ENCODE results near the gene CDC20.

The CDC20 gene

DNA sequence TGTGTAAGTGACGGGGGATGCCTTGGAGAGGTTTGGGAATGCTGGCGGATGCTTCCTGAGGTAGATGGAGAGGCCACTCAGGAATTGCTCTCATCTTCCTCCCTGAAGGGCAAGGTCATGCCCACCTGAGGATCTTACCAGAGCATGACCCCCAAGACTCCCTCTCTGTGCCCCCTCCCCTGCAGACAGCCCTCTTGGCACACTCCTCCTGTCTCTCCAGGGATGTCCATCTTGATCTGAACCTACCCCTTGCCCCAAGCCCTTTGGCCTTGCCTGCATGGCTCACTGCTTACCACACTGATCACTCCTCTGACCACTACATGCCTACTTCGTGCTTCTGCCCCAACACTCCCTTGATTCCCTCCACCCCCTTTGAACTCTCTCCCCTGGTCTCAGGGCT is 39.0 kb upstream of the CDC20 start:
- peaks cover 3% of the 10 kb centered on the region for H3K4me1 Mint-ChIP-seq
- H3K27ac Mint-ChIP-seq = no peak overlapping the region
- peaks cover 2% of the 10 kb centered on the region for H3K36me3 Mint-ChIP-seq (ENCODE audit: low read depth)
- no peak overlapping the region for H3K4me3 Mint-ChIP-seq
- no peaks in the 10 kb centered on the region for H3K9me3 Mint-ChIP-seq
- ATAC-seq = no peak
- no peak for DNase-seq
- H3K27me3 Mint-ChIP-seq = no peaks in the 10 kb centered on the region

- ATAC-seq = no peak
- H3K27ac Mint-ChIP-seq = no peak overlapping the region
- H3K4me1 Mint-ChIP-seq = peaks cover 5% of the 10 kb centered on the region
- no peak for DNase-seq
- H3K27me3 Mint-ChIP-seq = no peaks in the 10 kb centered on the region
- H3K36me3 Mint-ChIP-seq (ENCODE audit: low read depth) = peaks cover 5% of the 10 kb centered on the region
- peaks cover 11% of the 10 kb centered on the region for H3K9me3 Mint-ChIP-seq
- no peak overlapping the region for H3K4me3 Mint-ChIP-seq
Measured at GRCh38 chr1:43321331-43321891, 37.4 kb upstream of the CDC20 start.

DNA sequence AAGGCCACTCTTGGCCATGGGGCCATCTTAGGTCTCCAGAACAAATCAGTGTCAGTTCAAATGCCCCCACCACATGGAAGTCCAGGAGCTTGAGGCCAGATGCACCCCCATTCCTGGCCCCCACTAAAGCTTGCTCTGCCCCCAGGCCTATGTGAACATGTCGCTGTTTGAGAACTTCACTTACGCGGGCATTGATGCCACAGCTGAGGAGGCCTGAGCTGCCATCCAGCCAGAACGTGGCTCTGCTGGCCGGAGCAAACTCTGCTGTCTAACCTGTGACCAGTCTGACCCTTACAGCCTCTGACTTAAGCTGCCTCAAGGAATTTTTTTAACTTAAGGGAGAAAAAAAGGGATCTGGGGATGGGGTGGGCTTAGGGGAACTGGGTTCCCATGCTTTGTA is 36.3 kb upstream of the CDC20 start:
- H3K4me3 Mint-ChIP-seq = no peak overlapping the region
- no peak overlapping the region for H3K27ac Mint-ChIP-seq
- peaks cover 9% of the 10 kb centered on the region for H3K4me1 Mint-ChIP-seq

GRCh38 chr1:43324810-43325209 is 34.0 kb upstream of the CDC20 start:
- H3K4me3 Mint-ChIP-seq = no peak overlapping the region
- no peak overlapping the region for H3K27ac Mint-ChIP-seq
- H3K4me1 Mint-ChIP-seq = peaks cover 10% of the 10 kb centered on the region
- no peak for ATAC-seq
- no peak for DNase-seq
- peaks cover 8% of the 10 kb centered on the region for H3K36me3 Mint-ChIP-seq (ENCODE audit: low read depth)
- H3K9me3 Mint-ChIP-seq = peaks cover 24% of the 10 kb centered on the region
- no peaks in the 10 kb centered on the region for H3K27me3 Mint-ChIP-seq

More for the DNA sequence above, 36.3 kb upstream of the CDC20 start:
- DNase-seq = no peak
- peaks cover 5% of the 10 kb centered on the region for H3K36me3 Mint-ChIP-seq (ENCODE audit: low read depth)
- no peak for ATAC-seq
- H3K27me3 Mint-ChIP-seq = no peaks in the 10 kb centered on the region
- H3K9me3 Mint-ChIP-seq = peaks cover 19% of the 10 kb centered on the region

GRCh38 chr1:43325381-43325780 is 33.4 kb upstream of the CDC20 start:
- Mint-ChIP-seq H3K27me3 (no peaks in the 10 kb centered on the region), H3K36me3 (ENCODE audit: low read depth) (peaks cover 8% of the 10 kb centered on the region), H3K4me3 (no peak overlapping the region), H3K9me3 (peaks cover 24% of the 10 kb centered on the region), H3K4me1 (peaks cover 16% of the 10 kb centered on the region), H3K27ac (no peak overlapping the region)
- no peak for DNase-seq
- ATAC-seq = no peak

DNA sequence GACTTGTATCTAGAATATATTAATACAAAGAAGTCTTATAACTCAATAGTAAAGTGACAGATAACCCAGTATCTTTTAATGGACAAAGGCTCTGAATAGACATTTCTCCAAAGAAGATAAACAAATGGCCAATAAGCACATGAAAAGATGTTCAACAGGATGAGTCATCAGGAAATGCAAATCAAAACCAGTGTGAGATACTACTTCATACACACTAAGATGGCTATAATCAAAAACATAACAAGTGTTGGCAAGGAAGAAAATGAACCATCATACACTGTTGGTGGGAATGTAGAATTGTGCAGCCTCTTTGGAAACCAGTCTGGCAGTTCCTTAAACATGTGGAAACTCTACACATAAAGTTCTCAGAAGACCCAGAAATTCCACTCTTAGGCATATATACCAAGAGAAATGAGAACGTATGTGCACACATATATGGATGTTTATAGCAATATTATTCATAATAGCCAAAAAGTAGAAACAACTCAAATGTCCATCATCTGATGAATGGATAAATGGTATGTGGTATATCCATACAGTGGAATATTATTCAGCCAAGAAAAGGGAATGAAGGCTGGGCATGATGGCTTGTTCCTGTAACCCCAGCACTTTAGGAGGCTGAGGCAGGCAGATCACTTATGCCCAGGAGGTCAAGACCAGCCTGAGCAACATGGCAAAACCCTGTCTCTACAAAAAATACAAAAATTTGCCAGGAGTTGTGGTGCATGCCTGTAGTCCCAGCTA is 31.1 kb upstream of the CDC20 start:
- Mint-ChIP-seq H3K27ac (no peak overlapping the region), H3K9me3 (peaks cover 24% of the 10 kb centered on the region), H3K4me1 (peaks cover 21% of the 10 kb centered on the region), H3K36me3 (ENCODE audit: low read depth) (peaks cover 8% of the 10 kb centered on the region), H3K4me3 (no peak overlapping the region), H3K27me3 (no peaks in the 10 kb centered on the region)
- ATAC-seq (no peak), DNase-seq (no peak)

GRCh38 chr1:43329995-43330751 is 28.6 kb upstream of the CDC20 start:
- H3K9me3 Mint-ChIP-seq = peaks cover 20% of the 10 kb centered on the region
- peak; percentile 78 for DNase-seq
- no peaks in the 10 kb centered on the region for H3K27me3 Mint-ChIP-seq
- ATAC-seq = peak; percentile 99
- H3K4me1 Mint-ChIP-seq = peaks cover 18% of the 10 kb centered on the region
- peaks cover 4% of the 10 kb centered on the region for H3K36me3 Mint-ChIP-seq (ENCODE audit: low read depth)
- peak overlapping the region; percentile 53 for H3K27ac Mint-ChIP-seq
- H3K4me3 Mint-ChIP-seq = no peak overlapping the region

DNA sequence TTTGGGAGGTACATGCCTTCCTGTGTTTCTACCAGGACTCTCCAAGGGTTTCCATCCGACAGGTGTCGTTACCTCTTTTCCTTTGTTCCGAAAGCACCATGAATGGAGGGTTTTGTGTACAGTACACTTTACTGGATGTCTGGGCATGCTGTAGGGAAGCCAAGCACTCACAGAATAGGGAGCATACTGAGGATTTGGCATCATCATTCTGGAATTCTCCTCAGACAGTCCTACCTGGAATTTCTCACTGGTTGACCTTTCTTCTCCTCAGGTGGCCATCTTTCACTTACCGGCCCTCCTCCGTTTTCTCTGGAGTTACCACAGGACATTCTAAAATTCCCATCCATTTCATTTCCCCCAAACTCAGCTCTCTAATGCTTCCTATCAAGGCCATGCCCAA is 27.1 kb upstream of the CDC20 start:
- DNase-seq (no peak), ATAC-seq (no peak)
- H3K4me1 Mint-ChIP-seq = peaks cover 18% of the 10 kb centered on the region
- peaks cover 3% of the 10 kb centered on the region for H3K36me3 Mint-ChIP-seq (ENCODE audit: low read depth)
- peaks cover 13% of the 10 kb centered on the region for H3K9me3 Mint-ChIP-seq
- no peak overlapping the region for H3K4me3 Mint-ChIP-seq
- H3K27ac Mint-ChIP-seq = no peak overlapping the region
- H3K27me3 Mint-ChIP-seq = no peaks in the 10 kb centered on the region

- Mint-ChIP-seq H3K9me3 (no peaks in the 10 kb centered on the region), H3K27me3 (no peaks in the 10 kb centered on the region), H3K27ac (no peak overlapping the region), H3K36me3 (ENCODE audit: low read depth) (no peaks in the 10 kb centered on the region), H3K4me3 (no peak overlapping the region), H3K4me1 (peaks cover 12% of the 10 kb centered on the region)
- DNase-seq (no peak), ATAC-seq (no peak)
Measured at GRCh38 chr1:43334453-43335205, 24.2 kb upstream of the CDC20 start.

DNA sequence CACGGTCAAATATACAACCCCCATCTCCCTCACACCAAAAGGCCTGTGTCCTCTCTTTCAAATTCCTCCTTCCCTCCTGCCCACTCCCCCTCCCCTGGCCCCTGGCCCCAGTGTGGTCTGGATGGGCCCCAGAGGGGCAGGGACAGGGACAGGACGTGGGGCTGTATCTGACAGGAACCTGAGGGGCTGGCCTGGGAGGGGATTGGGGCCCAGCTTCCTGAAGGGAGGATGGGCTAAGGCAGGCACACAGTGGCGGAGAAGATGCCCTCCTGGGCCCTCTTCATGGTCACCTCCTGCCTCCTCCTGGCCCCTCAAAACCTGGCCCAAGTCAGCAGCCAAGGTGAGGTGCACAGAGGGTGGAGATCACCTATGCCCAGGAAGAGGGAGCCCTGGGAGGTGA is 21.2 kb upstream of the CDC20 start, which contains the start of gene MPL:
TSS of gene MPL (plus strand) at position 231 of the 400 bp plus-strand sequence. CDS start at position 262, 31 bp downstream.
- H3K27me3 Mint-ChIP-seq = no peaks in the 10 kb centered on the region
- no peaks in the 10 kb centered on the region for H3K9me3 Mint-ChIP-seq
- ATAC-seq (no peak), DNase-seq (no peak)
- no peak within 1 kb of the TSS for H3K27ac Mint-ChIP-seq
- H3K4me3 Mint-ChIP-seq = no peak within 1 kb of the TSS
- no peaks in the 10 kb centered on the region for H3K4me1 Mint-ChIP-seq
- no peaks in the 10 kb centered on the region for H3K36me3 Mint-ChIP-seq (ENCODE audit: low read depth)

- Mint-ChIP-seq H3K36me3 (ENCODE audit: low read depth) (no peaks in the 10 kb centered on the region), H3K4me3 (no peak overlapping the region), H3K27ac (no peak overlapping the region), H3K27me3 (no peaks in the 10 kb centered on the region), H3K9me3 (no peaks in the 10 kb centered on the region), H3K4me1 (no peaks in the 10 kb centered on the region)
- ATAC-seq (no peak), DNase-seq (no peak)
Measured at GRCh38 chr1:43338001-43338400, 20.8 kb upstream of the CDC20 start.

- H3K27ac Mint-ChIP-seq = no peak overlapping the region
- no peak overlapping the region for H3K4me3 Mint-ChIP-seq
- no peaks in the 10 kb centered on the region for H3K36me3 Mint-ChIP-seq (ENCODE audit: low read depth)
- ATAC-seq (no peak), DNase-seq (no peak)
- H3K27me3 Mint-ChIP-seq = no peaks in the 10 kb centered on the region
- peaks cover 9% of the 10 kb centered on the region for H3K4me1 Mint-ChIP-seq
- H3K9me3 Mint-ChIP-seq = no peaks in the 10 kb centered on the region
Measured at GRCh38 chr1:43339584-43340232, 19.1 kb upstream of the CDC20 start.

DNA sequence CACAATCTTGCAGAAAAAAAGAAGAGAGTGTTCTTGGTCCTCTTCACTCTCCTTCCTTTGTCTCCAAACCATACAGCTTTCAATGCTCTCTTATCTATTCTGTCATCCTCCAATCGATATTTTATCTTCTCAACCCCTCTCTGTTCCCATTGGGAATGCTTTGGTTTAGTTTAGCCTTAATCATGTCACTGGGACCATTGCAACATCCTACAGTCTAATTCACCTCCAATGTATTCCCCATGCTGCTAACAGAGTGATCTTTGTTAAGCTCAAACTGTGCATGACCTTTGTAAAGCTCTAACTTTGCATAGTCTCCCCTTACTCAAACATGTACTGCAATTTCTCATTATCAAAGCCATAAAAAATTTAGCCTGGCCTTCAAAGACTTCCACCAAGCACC is 18.2 kb upstream of the CDC20 start:
- DNase-seq (no peak), ATAC-seq (no peak)
- Mint-ChIP-seq H3K4me1 (peaks cover 14% of the 10 kb centered on the region), H3K9me3 (no peaks in the 10 kb centered on the region), H3K27me3 (no peaks in the 10 kb centered on the region), H3K27ac (no peak overlapping the region), H3K36me3 (ENCODE audit: low read depth) (no peaks in the 10 kb centered on the region), H3K4me3 (no peak overlapping the region)

DNA sequence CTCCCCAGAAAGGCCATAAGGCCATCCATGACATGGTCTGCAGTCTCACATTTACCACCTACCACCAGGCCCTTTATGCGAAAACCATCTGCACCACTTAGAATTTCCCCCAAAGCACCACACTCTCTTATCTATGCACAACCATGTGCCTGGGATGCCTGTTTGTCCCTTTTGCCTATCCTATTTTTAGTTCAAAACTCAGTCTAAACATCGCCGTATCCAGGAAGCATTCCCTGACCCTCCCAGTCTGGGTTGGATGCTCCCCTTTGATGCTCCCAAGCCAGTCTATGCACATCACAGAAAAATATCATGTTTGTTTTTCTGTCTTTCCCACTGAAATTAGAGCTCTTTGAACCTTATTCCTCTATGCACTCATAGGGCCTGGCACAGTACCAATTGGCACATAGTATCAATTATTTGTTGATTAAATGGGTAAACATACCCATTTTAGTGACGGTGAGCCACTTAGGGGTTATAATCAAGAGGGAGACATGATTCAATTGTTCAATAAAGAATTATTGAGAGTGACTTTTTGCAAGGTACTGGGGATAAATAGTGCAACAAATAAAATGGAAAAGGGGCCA is 14.4 kb upstream of the CDC20 start:
- Mint-ChIP-seq H3K4me3 (no peak overlapping the region), H3K36me3 (ENCODE audit: low read depth) (no peaks in the 10 kb centered on the region), H3K27me3 (no peaks in the 10 kb centered on the region), H3K9me3 (no peaks in the 10 kb centered on the region), H3K27ac (no peak overlapping the region), H3K4me1 (peaks cover 16% of the 10 kb centered on the region)
- DNase-seq = no peak
- no peak for ATAC-seq

All from activated naive CD8-positive, alpha-beta T cell treated with anti-CD3 and anti-CD28 coated beads, Interleukin-2, amount 50 U/mL, for 24 hours (primary cell).